NT2/D1 (cell line): Measurements from ENCODE around the gene TNFRSF8.

ENCODE experiments used
- SUZ12 ChIP-seq: IDR thresholded peaks from 2 replicates; pipeline ENCODE4 v1.6.1; 2011; ENCODE audit not compliant: insufficient read length, insufficient read depth; ENCODE audit errors: extremely low read depth
- YY1 ChIP-seq: IDR thresholded peaks from 2 replicates; pipeline ENCODE4 v1.6.1; 2011; ENCODE audit not compliant: insufficient read length, insufficient read depth
- ZNF274 ChIP-seq: IDR thresholded peaks from 2 replicates; pipeline ENCODE4 v1.6.1; 2011; ENCODE audit warnings: mild to moderate bottlenecking, low read depth, low read length

DNA sequence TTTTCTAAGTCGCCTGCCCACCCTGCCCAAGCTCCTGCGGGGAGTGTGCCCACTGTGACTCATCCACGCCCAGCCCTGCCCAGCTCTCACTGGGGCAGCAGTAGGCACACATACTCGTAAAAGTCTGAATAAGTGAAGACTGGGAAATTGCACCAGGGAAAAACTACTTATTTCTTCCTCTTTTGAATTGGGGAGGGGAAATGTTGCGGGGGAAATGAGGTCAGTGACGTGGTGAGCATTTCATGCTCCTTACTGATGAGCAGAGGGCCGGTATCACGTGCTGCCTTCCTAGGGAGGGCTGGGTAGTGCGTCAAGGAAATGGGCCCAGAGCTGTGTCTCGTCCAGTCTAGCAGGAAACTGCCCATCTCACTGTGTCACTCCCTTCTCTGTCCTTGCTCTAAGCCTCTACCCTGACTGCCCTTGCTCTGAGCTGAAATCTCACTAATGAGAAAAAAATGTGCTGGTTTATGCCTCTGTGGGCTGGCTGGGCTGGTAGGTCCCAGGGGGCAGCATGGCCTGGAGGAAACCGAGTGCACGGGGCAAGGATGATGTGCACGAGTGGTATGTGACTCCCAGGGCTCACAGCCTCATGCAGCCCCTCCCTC is 90.2 kb downstream of the TNFRSF8 start:
- TF ChIP-seq YY1 (no peak), ZNF274 (no peak), SUZ12 (no peak)
